Lung (tissue), 12 donors: ENCODE results near the gene MYO5A. TPM values are rescaled to one million over a fixed set of nuclear protein-coding genes. Genes with fewer than 3 reads are reported as not detected.
A peak's percentile ranks its signal among the peaks of the same experiment; 100 is the strongest.

Experiments used
- ATAC-seq: fragments of 200-7000 bp; cut with Tn5 transposase; one replicate; pipeline ENCODE4 v1.9.1; 2020; ENCODE audit warnings: moderate number of reproducible peaks; ENCODE audit not compliant: insufficient read depth, low FRiP score
- DNase-seq, 3 donors: peaks; one replicate each; pipeline ENCODE4 v3.0.0-alpha.2; 2013 to 2017
- H3K27ac ChIP-seq, 2 donors: one replicate each; pipeline ENCODE4 v1.5.1; 2013; ENCODE audit warnings: mild to moderate bottlenecking in 2 of 2, moderate library complexity in 2 of 2, control low read depth in 1 of 2, inconsistent platforms in 1 of 2, low read depth in 1 of 2, low read length in 1 of 2
- H3K27me3 ChIP-seq, 3 donors: one replicate each; pipeline ENCODE4 v1.5.1; 2013; ENCODE audit warnings: low read length in 2 of 3; ENCODE audit not compliant: control insufficient read depth in 3 of 3, insufficient read depth in 3 of 3
- H3K36me3 ChIP-seq, 4 donors: one replicate each; pipeline ENCODE4 v1.5.1; 2013; ENCODE audit warnings: low read length in 4 of 4, mild to moderate bottlenecking in 1 of 4, moderate library complexity in 1 of 4; ENCODE audit not compliant: control insufficient read depth in 4 of 4, insufficient read depth in 4 of 4
- H3K4me1 ChIP-seq, 5 donors: one replicate each; pipeline ENCODE4 v1.5.1; 2013; ENCODE audit warnings: low read length in 5 of 5, mild to moderate bottlenecking in 2 of 5, moderate library complexity in 1 of 5; ENCODE audit not compliant: control insufficient read depth in 5 of 5, insufficient read depth in 5 of 5
- H3K4me3 ChIP-seq: one replicate; pipeline ENCODE4 v1.5.1; 2013; ENCODE audit warnings: mild to moderate bottlenecking, control low read depth, moderate library complexity
- H3K9ac ChIP-seq, 2 donors: one replicate each; pipeline ENCODE4 v1.5.1; 2013; ENCODE audit warnings: low read length in 2 of 2, control low read depth in 1 of 2; ENCODE audit not compliant: insufficient read depth in 1 of 2
- H3K9me3 ChIP-seq, 4 donors: one replicate each; pipeline ENCODE4 v1.5.1; 2013; ENCODE audit warnings: low read length in 3 of 4, mild to moderate bottlenecking in 1 of 4, moderate library complexity in 1 of 4; ENCODE audit not compliant: control insufficient read depth in 4 of 4, insufficient read depth in 3 of 4
- WGBS, 2 donors: extraction: QIAGEN DNeasy Blood & Tissue Kit; methylation state at CpG; one replicate each; pipeline ENCODE4 v1.1.7; 2013; 5-methylcytosine and 5-hydroxymethylcytosine counted together
- polyA plus RNA-seq, 2 donors: library from polyadenylated mRNA; stranded (reverse); fragments of 200-250 nt; gene quantifications; one replicate each; pipeline ENCODE4 v1.2.1, GENCODE V29; 2013
- total RNA-seq, 2 donors: library from RNA; depleted of rRNA in 1 of 2; stranded (reverse); fragments of >200 nt in 1 of 2; gene quantifications; one replicate each; pipeline ENCODE4 v1.2.1, GENCODE V29; 2014 to 2021
- TF ChIP-seq, protein P1 (sequence below): IDR thresholded peaks from 2 replicates; pipeline ENCODE4 v1.5.1; 2012; ENCODE audit warnings: mild to moderate bottlenecking; ENCODE audit errors: control extremely low read depth, extremely low read depth
- donor health status: control.
- donor health status: control.
- donor health status: Bipolar disorder and iron deficiency.
- donor health status: healthy.
- donor health status: DM: yes; HTN: yes; CAD: no.

The MYO5A gene
- total and polyA plus RNA-seq, 4 donors = 4.5 to 30.5 (median 13.3) TPM

DNA sequence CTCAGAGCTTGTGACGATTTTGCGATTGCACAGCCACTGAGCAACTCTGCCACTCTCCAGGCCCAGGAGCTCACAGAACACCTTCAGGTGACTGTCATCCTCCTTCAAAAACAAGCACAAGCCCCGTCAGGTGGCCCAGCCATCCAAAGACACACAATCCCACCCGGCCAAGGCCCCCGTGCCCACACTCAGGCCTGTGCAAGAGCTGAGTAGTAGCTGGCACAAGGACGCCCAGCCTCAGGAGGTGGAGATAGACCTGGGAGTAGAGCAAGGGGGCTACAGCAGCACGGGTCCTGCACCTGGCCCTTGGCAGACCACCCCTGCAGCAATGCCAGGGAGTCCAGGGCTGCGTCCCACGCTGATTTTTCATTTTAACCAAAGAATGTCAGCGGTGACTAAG lies 267.7 kb downstream of the MYO5A start:
- Histone ChIP-seq H3K9me3 (no peaks in the 10 kb centered on the region), H3K4me3 (no peak overlapping the region), H3K27me3 (no peaks in the 10 kb centered on the region), H3K4me1 (peaks cover 0 to 23% (median 4%) of the 10 kb centered on the region in 5 donors), H3K27ac (peak overlapping the region in 1 of 2 donors; percentile 78), H3K36me3 (peaks cover 0 to 9% (median 0%) of the 10 kb centered on the region in 4 donors), H3K9ac (no peak overlapping the region)
- TF ChIP-seq, protein P1, sequence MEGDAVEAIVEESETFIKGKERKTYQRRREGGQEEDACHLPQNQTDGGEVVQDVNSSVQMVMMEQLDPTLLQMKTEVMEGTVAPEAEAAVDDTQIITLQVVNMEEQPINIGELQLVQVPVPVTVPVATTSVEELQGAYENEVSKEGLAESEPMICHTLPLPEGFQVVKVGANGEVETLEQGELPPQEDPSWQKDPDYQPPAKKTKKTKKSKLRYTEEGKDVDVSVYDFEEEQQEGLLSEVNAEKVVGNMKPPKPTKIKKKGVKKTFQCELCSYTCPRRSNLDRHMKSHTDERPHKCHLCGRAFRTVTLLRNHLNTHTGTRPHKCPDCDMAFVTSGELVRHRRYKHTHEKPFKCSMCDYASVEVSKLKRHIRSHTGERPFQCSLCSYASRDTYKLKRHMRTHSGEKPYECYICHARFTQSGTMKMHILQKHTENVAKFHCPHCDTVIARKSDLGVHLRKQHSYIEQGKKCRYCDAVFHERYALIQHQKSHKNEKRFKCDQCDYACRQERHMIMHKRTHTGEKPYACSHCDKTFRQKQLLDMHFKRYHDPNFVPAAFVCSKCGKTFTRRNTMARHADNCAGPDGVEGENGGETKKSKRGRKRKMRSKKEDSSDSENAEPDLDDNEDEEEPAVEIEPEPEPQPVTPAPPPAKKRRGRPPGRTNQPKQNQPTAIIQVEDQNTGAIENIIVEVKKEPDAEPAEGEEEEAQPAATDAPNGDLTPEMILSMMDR = no peak
- WGBS, 2 donors = 95 to 98% methylated on average over 10 of the region's 10 CpGs
- ATAC-seq = no peak
- no peak for DNase-seq

DNA sequence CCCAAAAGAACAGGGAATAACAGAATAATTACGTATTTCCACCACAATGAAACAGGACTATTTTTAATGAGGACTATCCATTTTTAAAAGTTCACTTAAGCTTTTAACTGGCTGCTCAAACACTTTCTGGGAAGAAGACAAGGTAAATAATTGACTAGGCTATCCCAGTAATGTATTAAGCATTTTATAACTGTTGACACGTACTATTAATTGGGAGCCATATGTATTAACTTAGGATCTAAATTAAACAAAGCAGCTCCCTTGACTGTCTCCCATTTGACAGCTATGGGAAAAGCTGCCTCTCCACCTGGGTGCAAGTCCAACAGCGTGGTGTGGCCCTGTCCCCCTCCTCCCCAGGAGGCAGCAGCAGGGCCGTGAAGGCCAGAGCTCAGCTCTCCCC lies 269.2 kb downstream of the MYO5A start:
- TF ChIP-seq, protein P1 = no peak
- Histone ChIP-seq H3K36me3 (peaks cover 0 to 9% (median 0%) of the 10 kb centered on the region in 4 donors), H3K9ac (no peak overlapping the region), H3K4me3 (no peak overlapping the region), H3K27ac (no peak overlapping the region), H3K27me3 (no peaks in the 10 kb centered on the region), H3K4me1 (peaks cover 0 to 23% (median 4%) of the 10 kb centered on the region in 5 donors), H3K9me3 (no peaks in the 10 kb centered on the region)
- DNase-seq (no peak), ATAC-seq (no peak)
- 87 to 94% methylated on average over 4 of the region's 4 CpGs for WGBS, 2 donors

DNA sequence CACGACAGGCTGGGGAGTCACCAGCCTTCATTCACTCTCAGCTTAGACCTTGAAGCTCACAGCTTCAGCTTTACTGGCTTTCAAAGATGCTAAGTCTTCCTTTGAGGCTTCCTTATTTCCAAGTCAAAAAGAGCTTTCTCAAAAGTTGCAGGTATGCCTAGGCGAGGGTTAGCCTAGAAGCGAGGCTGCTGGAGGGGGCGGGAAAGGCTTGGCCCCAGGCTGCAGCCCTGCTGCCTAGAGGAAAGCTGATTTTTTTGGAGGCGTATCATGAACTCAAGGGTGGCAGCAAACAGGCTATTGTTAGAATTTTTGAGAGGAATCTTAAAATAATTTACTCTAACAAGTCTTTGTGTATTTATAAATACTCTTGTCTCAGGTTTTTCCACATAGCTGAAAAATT lies 270.2 kb downstream of the MYO5A start:
- peaks cover 0 to 23% (median 4%) of the 10 kb centered on the region in 5 donors for H3K4me1 ChIP-seq
- no peak overlapping the region for H3K9ac ChIP-seq
- no peak overlapping the region for H3K27ac ChIP-seq
- H3K4me3 ChIP-seq = no peak overlapping the region
- TF ChIP-seq, protein P1 = no peak
- H3K36me3 ChIP-seq = peaks cover 0 to 4% (median 0%) of the 10 kb centered on the region in 4 donors
- ATAC-seq (no peak), DNase-seq (peak in 1 of 3 donors; percentile 16)
- no peaks in the 10 kb centered on the region for H3K27me3 ChIP-seq
- 90 to 93% methylated on average over 5 of the region's 5 CpGs for WGBS, 2 donors
- no peaks in the 10 kb centered on the region for H3K9me3 ChIP-seq

DNA sequence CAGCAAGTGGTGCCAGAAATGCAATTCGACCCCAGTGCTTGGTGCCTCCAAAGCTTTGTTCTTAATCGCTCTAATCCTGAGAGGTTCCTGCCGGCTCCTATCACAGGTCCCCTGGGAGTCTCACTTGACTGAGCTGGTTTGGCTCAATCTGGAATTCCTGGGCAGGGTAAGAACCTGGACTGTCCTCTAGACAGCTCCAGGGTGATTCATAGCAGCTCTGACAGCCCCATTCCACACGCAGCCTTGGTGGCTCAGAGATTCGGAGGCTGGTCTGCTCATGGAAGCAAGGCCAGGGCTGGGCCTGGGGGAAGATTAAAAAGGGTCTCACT lies 271.0 kb downstream of the MYO5A start:
- 72 to 81% methylated on average over 5 of the region's 5 CpGs for WGBS, 2 donors
- Histone ChIP-seq H3K9me3 (no peaks in the 10 kb centered on the region), H3K9ac (no peak overlapping the region), H3K36me3 (no peaks in the 10 kb centered on the region), H3K27me3 (no peaks in the 10 kb centered on the region), H3K4me3 (no peak overlapping the region), H3K4me1 (peaks cover 0 to 23% (median 4%) of the 10 kb centered on the region in 5 donors), H3K27ac (peak overlapping the region in 1 of 2 donors; percentile 23)
- ATAC-seq (no peak), DNase-seq (no peak)
- TF ChIP-seq, protein P1 = no peak
